Right renal pelvis (tissue), 4 donors: ENCODE measurements around the gene ZBTB47. TPM values are rescaled to one million over a fixed set of nuclear protein-coding genes. Genes with fewer than 3 reads are reported as not detected.

ENCODE experiments used
- DNase-seq, 4 donors: peaks; one replicate each; pipeline ENCODE4 v3.0.0-alpha.2; 2013; ENCODE audit warnings: low read depth in 4 of 4, low spot score in 3 of 4, missing footprints in 1 of 4
- polyA plus RNA-seq, 4 donors: library from polyadenylated mRNA; unstranded; fragments of 120-200 nt; gene quantifications; one replicate each; pipeline ENCODE4 v1.2.1, GENCODE V29; 2013; ENCODE audit not compliant: insufficient read length in 4 of 4

ZBTB47 gene
- polyA plus RNA-seq, 4 donors: 15.4 to 18.3 (median 15.6) TPM

- no peak for DNase-seq
Observed at GRCh38 chr3:42696356-42697288, 43.1 kb downstream of the ZBTB47 start.

GRCh38 chr3:42697289-42698051 lies 44.0 kb downstream of the ZBTB47 start:
- no peak for DNase-seq

DNA sequence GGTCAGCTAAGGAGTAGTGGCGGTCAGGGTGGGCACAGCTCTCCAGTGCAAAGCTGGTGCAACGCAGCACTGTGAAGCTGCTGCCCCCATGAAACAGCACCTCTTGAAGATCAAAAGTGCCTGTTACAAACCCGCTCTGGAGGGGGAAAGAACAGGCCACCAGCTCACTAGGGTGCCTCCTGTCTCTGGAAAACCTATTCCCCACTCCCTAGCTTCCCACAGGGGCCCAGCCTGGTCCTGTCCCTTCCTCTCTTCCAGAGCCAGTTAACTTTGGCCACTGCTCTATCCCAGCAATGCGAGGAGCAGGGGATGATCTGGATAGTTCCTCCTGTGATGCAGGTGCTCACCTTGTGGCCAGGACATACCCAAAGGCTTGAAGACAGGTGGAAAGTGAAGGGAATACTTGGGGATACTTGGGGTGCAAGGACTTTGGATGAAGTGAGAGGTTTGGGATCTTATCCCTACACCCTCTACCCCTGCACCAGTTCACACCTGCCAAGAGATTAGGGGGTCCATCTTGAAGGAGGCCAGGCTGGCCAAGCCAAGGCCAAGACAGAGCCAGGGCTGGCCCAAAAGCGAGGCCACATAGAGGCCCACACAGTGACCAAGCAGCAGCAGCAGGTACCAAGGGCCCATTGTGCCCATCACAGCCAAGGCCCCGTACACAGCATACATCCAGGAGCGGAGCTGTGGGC lies 44.9 kb downstream of the ZBTB47 start:
- no peak for DNase-seq

- DNase-seq: no peak
Observed at GRCh38 chr3:42698911-42699230, 45.4 kb downstream of the ZBTB47 start.

GRCh38 chr3:42699511-42699971 lies 46.0 kb downstream of the ZBTB47 start:
- DNase-seq: no peak

- DNase-seq: no peak
Observed at GRCh38 chr3:42700366-42701288, 47.1 kb downstream of the ZBTB47 start.

GRCh38 chr3:42701371-42702065 lies 48.0 kb downstream of the ZBTB47 start:
- peak; percentile 41 to 60 (median 44) for DNase-seq

DNA sequence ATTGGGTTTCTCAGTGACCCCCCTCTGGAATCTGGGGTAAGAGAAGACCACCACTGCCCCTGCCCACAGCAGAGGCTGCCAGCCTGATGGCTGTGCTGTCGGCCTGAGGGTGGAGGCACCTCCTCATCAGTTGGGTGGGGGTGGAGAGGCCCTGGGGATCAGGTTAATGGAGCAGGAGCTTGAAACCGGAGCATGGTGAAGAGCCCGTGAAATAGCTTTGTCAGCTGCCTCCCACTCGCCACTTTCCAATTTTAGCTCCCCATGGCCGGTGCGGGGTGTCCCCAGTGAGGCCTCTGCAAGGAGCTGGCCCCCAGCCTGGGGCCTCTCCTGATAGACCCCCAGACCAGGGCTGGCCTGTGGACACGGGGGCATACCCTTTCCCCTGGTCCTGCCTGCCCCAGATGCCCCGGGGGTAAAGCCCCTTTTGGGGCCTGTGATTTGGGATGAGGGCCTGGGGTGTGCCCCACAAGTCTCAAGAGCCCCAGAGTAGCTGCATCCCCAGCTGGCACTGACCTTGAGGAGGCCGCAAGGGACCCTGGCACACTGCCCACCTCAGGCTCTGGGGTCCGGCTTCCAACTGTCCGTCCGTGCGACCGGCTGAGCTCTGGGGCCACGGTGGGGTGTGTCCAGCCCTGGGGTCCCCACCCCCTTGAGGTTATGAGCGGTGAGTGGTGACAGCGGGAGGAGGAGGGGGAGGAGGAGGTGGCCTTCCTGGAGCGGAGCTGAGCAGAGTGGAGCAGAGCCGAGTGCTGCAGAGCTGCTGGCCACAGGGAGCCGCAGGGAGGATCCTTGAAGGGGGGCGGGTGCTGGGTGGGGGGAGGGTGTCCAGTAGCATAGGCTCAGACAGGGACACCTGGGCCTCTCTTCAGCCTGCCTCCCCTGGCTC lies 48.8 kb downstream of the ZBTB47 start, which contains the start of gene HHATL:
HHATL (minus strand) TSS at position 733 of the 886 bp plus-strand sequence. CDS start 1,972 bp downstream, outside the sequence.
- DNase-seq: no peak

DNA sequence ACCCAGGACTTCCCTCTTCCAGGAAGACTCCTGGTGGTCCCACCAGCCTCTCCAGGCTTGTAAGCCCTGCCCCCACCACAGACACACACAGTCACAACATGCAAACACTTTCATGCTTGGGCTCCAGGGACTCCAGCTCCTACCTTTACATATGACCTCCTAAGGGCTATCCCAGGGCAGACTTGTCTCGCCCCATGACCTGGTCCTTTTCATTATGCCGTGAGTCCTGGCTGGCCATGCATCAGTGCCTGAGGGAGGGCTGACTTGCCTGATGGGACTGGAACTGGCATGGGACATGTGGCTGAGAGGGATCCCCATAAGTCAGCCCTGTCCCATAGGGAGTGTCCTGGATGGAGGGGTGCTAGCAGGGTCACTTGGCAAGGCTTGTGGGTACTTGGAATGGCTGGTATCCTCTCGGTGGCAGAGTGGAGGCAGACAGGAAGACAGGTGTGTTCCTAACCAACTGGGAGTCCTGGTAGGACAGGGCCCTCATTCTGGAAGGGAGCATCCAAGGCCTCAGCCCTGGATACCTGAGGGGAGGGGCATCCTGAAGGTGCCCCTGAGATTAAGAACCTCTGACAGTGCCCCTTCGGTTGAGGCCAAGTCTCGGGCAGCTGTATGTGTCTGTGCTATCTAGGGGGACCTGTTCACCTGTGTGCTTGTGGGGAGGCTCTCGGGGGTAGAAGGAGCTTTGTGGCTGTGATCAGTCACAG lies 49.6 kb downstream of the ZBTB47 start:
- no peak for DNase-seq

GRCh38 chr3:42703695-42704025 lies 50.2 kb downstream of the ZBTB47 start:
- DNase-seq: no peak

- no peak for DNase-seq
Observed at GRCh38 chr3:42704136-42704841, 50.8 kb downstream of the ZBTB47 start.

- DNase-seq: no peak
Observed at GRCh38 chr3:42705058-42705767, 51.7 kb downstream of the ZBTB47 start.

GRCh38 chr3:42705962-42706585 lies 52.6 kb downstream of the ZBTB47 start:
- no peak for DNase-seq

GRCh38 chr3:42706721-42707619 lies 53.5 kb downstream of the ZBTB47 start:
- DNase-seq: no peak
